ENCODE results near the gene ATG101.

The ATG101 gene

GRCh38 chr12:52119398-52120254 lies 49.8 kb downstream of the ATG101 start:
- no peak overlapping the region for H3K9ac ChIP-seq (ENCODE audit: insufficient read length)
- H3K27ac ChIP-seq, result no peak overlapping the region
- no peaks in the 10 kb centered on the region for H3K9me3 ChIP-seq (ENCODE audit: low read depth, low read length)
- H3K4me3 ChIP-seq, result no peak overlapping the region
- TF ChIP-seq FOXP2 (optimal IDR thresholded peaks at IDR 0.05; ENCODE audit: control extremely low read depth, extremely low read length, insufficient read depth) (no peak), POLR2AphosphoS5 (IDR thresholded peaks at IDR 0.05; ENCODE audit: borderline replicate concordance, low read depth, low read length) (no peak), EZH2 (IDR thresholded peaks at IDR 0.05) (no peak)
- no peak for DNase-seq (ENCODE audit: low read depth, low spot score)
- H3K36me3 ChIP-seq (ENCODE audit: insufficient read depth, low read length), result no peaks in the 10 kb centered on the region

GRCh38 chr12:52120951-52121823 lies 51.4 kb downstream of the ATG101 start:
- no peaks in the 10 kb centered on the region for H3K9me3 ChIP-seq (ENCODE audit: low read depth, low read length)
- no peaks in the 10 kb centered on the region for H3K36me3 ChIP-seq (ENCODE audit: insufficient read depth, low read length)
- TF ChIP-seq POLR2AphosphoS5 (IDR thresholded peaks at IDR 0.05; ENCODE audit: borderline replicate concordance, low read depth, low read length), result no peak
- TF ChIP-seq FOXP2 (optimal IDR thresholded peaks at IDR 0.05; ENCODE audit: control extremely low read depth, extremely low read length, insufficient read depth), result no peak
- no peak for TF ChIP-seq EZH2 (IDR thresholded peaks at IDR 0.05)
- no peak for DNase-seq (ENCODE audit: low read depth, low spot score)
- H3K9ac ChIP-seq (ENCODE audit: insufficient read length), result no peak overlapping the region
- H3K4me3 ChIP-seq, result no peak overlapping the region
- H3K27ac ChIP-seq, result no peak overlapping the region

- no peak for TF ChIP-seq POLR2AphosphoS5 (IDR thresholded peaks at IDR 0.05; ENCODE audit: borderline replicate concordance, low read depth, low read length)
- no peak for TF ChIP-seq EZH2 (IDR thresholded peaks at IDR 0.05)
- TF ChIP-seq FOXP2 (optimal IDR thresholded peaks at IDR 0.05; ENCODE audit: control extremely low read depth, extremely low read length, insufficient read depth), result no peak
- no peak for DNase-seq (ENCODE audit: low read depth, low spot score)
- no peak overlapping the region for H3K4me3 ChIP-seq
- H3K9me3 ChIP-seq (ENCODE audit: low read depth, low read length), result no peaks in the 10 kb centered on the region
- H3K27ac ChIP-seq, result no peak overlapping the region
- no peak overlapping the region for H3K9ac ChIP-seq (ENCODE audit: insufficient read length)
- H3K36me3 ChIP-seq (ENCODE audit: insufficient read depth, low read length), result no peaks in the 10 kb centered on the region
Measured at GRCh38 chr12:52121824-52122539, 52.2 kb downstream of the ATG101 start.

GRCh38 chr12:52122540-52122871 lies 52.7 kb downstream of the ATG101 start:
- no peak overlapping the region for H3K9ac ChIP-seq (ENCODE audit: insufficient read length)
- H3K27ac ChIP-seq, result no peak overlapping the region
- no peaks in the 10 kb centered on the region for H3K36me3 ChIP-seq (ENCODE audit: insufficient read depth, low read length)
- no peak for DNase-seq (ENCODE audit: low read depth, low spot score)
- no peak overlapping the region for H3K4me3 ChIP-seq
- TF ChIP-seq FOXP2 (optimal IDR thresholded peaks at IDR 0.05; ENCODE audit: control extremely low read depth, extremely low read length, insufficient read depth) (no peak), EZH2 (IDR thresholded peaks at IDR 0.05) (no peak), POLR2AphosphoS5 (IDR thresholded peaks at IDR 0.05; ENCODE audit: borderline replicate concordance, low read depth, low read length) (no peak)
- no peaks in the 10 kb centered on the region for H3K9me3 ChIP-seq (ENCODE audit: low read depth, low read length)

GRCh38 chr12:52122904-52123303 lies 53.1 kb downstream of the ATG101 start:
- TF ChIP-seq POLR2AphosphoS5 (IDR thresholded peaks at IDR 0.05; ENCODE audit: borderline replicate concordance, low read depth, low read length) (no peak), FOXP2 (optimal IDR thresholded peaks at IDR 0.05; ENCODE audit: control extremely low read depth, extremely low read length, insufficient read depth) (no peak), EZH2 (IDR thresholded peaks at IDR 0.05) (no peak)
- H3K27ac ChIP-seq, result no peak overlapping the region
- H3K4me3 ChIP-seq, result no peak overlapping the region

GRCh38 chr12:52123487-52124186 lies 53.9 kb downstream of the ATG101 start:
- DNase-seq (ENCODE audit: low read depth, low spot score), result no peak

More at GRCh38 chr12:52122904-52123303, 53.1 kb downstream of the ATG101 start:
- DNase-seq (ENCODE audit: low read depth, low spot score), result no peak
- no peaks in the 10 kb centered on the region for H3K9me3 ChIP-seq (ENCODE audit: low read depth, low read length)
- no peak overlapping the region for H3K9ac ChIP-seq (ENCODE audit: insufficient read length)
- no peaks in the 10 kb centered on the region for H3K36me3 ChIP-seq (ENCODE audit: insufficient read depth, low read length)

GRCh38 chr12:52125476-52125900 lies 55.7 kb downstream of the ATG101 start:
- H3K27ac ChIP-seq, result no peak overlapping the region
- no peaks in the 10 kb centered on the region for H3K36me3 ChIP-seq (ENCODE audit: insufficient read depth, low read length)
- H3K9me3 ChIP-seq (ENCODE audit: low read depth, low read length), result no peaks in the 10 kb centered on the region
- no peak overlapping the region for H3K4me3 ChIP-seq
- DNase-seq (ENCODE audit: low read depth, low spot score), result no peak
- no peak overlapping the region for H3K9ac ChIP-seq (ENCODE audit: insufficient read length)
- TF ChIP-seq FOXP2 (optimal IDR thresholded peaks at IDR 0.05; ENCODE audit: control extremely low read depth, extremely low read length, insufficient read depth), result no peak
- TF ChIP-seq POLR2AphosphoS5 (IDR thresholded peaks at IDR 0.05; ENCODE audit: borderline replicate concordance, low read depth, low read length), result no peak
- TF ChIP-seq EZH2 (IDR thresholded peaks at IDR 0.05), result no peak

More at GRCh38 chr12:52123487-52124186, 53.9 kb downstream of the ATG101 start:
- Histone ChIP-seq H3K4me3 (no peak overlapping the region), H3K36me3 (ENCODE audit: insufficient read depth, low read length) (no peaks in the 10 kb centered on the region), H3K9ac (ENCODE audit: insufficient read length) (no peak overlapping the region), H3K27ac (no peak overlapping the region), H3K9me3 (ENCODE audit: low read depth, low read length) (no peaks in the 10 kb centered on the region)
- no peak for TF ChIP-seq POLR2AphosphoS5 (IDR thresholded peaks at IDR 0.05; ENCODE audit: borderline replicate concordance, low read depth, low read length)
- TF ChIP-seq FOXP2 (optimal IDR thresholded peaks at IDR 0.05; ENCODE audit: control extremely low read depth, extremely low read length, insufficient read depth), result no peak
- no peak for TF ChIP-seq EZH2 (IDR thresholded peaks at IDR 0.05)
